Measurements from ENCODE around the gene SPTLC2. TPM values are rescaled to one million over a fixed set of nuclear protein-coding genes. Genes with fewer than 3 reads are reported as not detected.
A peak's percentile ranks its signal among the peaks of the same experiment; 100 is the strongest.

Gene SPTLC2
- total RNA-seq, 1 donor from 2014 or later: 27.3 TPM

GRCh38 chr14:77469067-77469505, 147.4 kb downstream of the SPTLC2 start:
- no peak overlapping the region for H3K4me3 Mint-ChIP-seq
- peaks cover 13% of the 10 kb centered on the region for H3K36me3 Mint-ChIP-seq (ENCODE audit: low read depth)
- H3K4me1 Mint-ChIP-seq: peaks cover 5% of the 10 kb centered on the region
- no peaks in the 10 kb centered on the region for H3K9me3 Mint-ChIP-seq
- no peak for DNase-seq (ENCODE audit: low read depth, low spot score)
- no peak for TF ChIP-seq CTCF (conservative IDR thresholded peaks at IDR 0.05)
- H3K27ac Mint-ChIP-seq (ENCODE audit: unreplicated experiment): no peak overlapping the region
- no peaks in the 10 kb centered on the region for H3K27me3 Mint-ChIP-seq (ENCODE audit: low read depth)

GRCh38 chr14:77467801-77468200, 148.6 kb downstream of the SPTLC2 start:
- no peak for DNase-seq (ENCODE audit: low read depth, low spot score)
- no peak for TF ChIP-seq CTCF (conservative IDR thresholded peaks at IDR 0.05)
- no peaks in the 10 kb centered on the region for H3K27me3 Mint-ChIP-seq (ENCODE audit: low read depth)
- no peaks in the 10 kb centered on the region for H3K9me3 Mint-ChIP-seq
- peaks cover 16% of the 10 kb centered on the region for H3K36me3 Mint-ChIP-seq (ENCODE audit: low read depth)
- H3K27ac Mint-ChIP-seq (ENCODE audit: unreplicated experiment): no peak overlapping the region
- H3K4me1 Mint-ChIP-seq: peaks cover 5% of the 10 kb centered on the region
- H3K4me3 Mint-ChIP-seq: no peak overlapping the region

- H3K4me3 Mint-ChIP-seq: peak overlapping the region; percentile 100
- peak; percentile 61 for DNase-seq (ENCODE audit: low read depth, low spot score)
- peaks cover 11% of the 10 kb centered on the region for H3K36me3 Mint-ChIP-seq (ENCODE audit: low read depth)
- peak overlapping the region; percentile 74 for H3K27ac Mint-ChIP-seq (ENCODE audit: unreplicated experiment)
- TF ChIP-seq CTCF (conservative IDR thresholded peaks at IDR 0.05): peak; percentile 74
- no peaks in the 10 kb centered on the region for H3K27me3 Mint-ChIP-seq (ENCODE audit: low read depth)
- no peaks in the 10 kb centered on the region for H3K9me3 Mint-ChIP-seq
- peaks cover 37% of the 10 kb centered on the region for H3K4me1 Mint-ChIP-seq
Observed at GRCh38 chr14:77459072-77459723, 157.2 kb downstream of the SPTLC2 start.

GRCh38 chr14:77458249-77458950, 158.0 kb downstream of the SPTLC2 start:
- peaks cover 37% of the 10 kb centered on the region for H3K4me1 Mint-ChIP-seq
- H3K27me3 Mint-ChIP-seq (ENCODE audit: low read depth): no peaks in the 10 kb centered on the region
- H3K27ac Mint-ChIP-seq (ENCODE audit: unreplicated experiment): peak overlapping the region; percentile 100
- DNase-seq (ENCODE audit: low read depth, low spot score): peak; percentile 14
- no peaks in the 10 kb centered on the region for H3K9me3 Mint-ChIP-seq
- no peak for TF ChIP-seq CTCF (conservative IDR thresholded peaks at IDR 0.05)
- peaks cover 8% of the 10 kb centered on the region for H3K36me3 Mint-ChIP-seq (ENCODE audit: low read depth)
- H3K4me3 Mint-ChIP-seq: peak overlapping the region; percentile 100

- TF ChIP-seq CTCF (conservative IDR thresholded peaks at IDR 0.05): no peak
- peaks cover 37% of the 10 kb centered on the region for H3K4me1 Mint-ChIP-seq
- H3K27me3 Mint-ChIP-seq (ENCODE audit: low read depth): no peaks in the 10 kb centered on the region
- DNase-seq (ENCODE audit: low read depth, low spot score): peak; percentile 81
- peak within 1 kb of the TSS; percentile 100 for H3K4me3 Mint-ChIP-seq
- no peaks in the 10 kb centered on the region for H3K9me3 Mint-ChIP-seq
- peak within 1 kb of the TSS; percentile 100 for H3K27ac Mint-ChIP-seq (ENCODE audit: unreplicated experiment)
- peaks cover 11% of the 10 kb centered on the region for H3K36me3 Mint-ChIP-seq (ENCODE audit: low read depth)
Observed at GRCh38 chr14:77457522-77458248, 158.8 kb downstream of the SPTLC2 start, which contains the start of the genes AHSA1 and VIPAS39. Gene AHSA1, plus strand, starts transcription at chr14:77458093. Its CDS starts 97 bp downstream, at chr14:77458190. Gene VIPAS39, minus strand, starts transcription at chr14:77457601. Its CDS starts 3,499 bp downstream, at chr14:77454102.

Measured in neural crest cell (in vitro differentiated cells).